Natural killer cell (primary cell): ENCODE data around the gene APBA2. TPM values are rescaled to one million over a fixed set of nuclear protein-coding genes. Genes with fewer than 3 reads are reported as not detected.

Experiments
- ATAC-seq, 3 donors: fragments of 150-1000 bp in 2 of 3; fragments of 200-7000 bp in 1 of 3; cut with Tn5 transposase; 1 replicate in 1 of 3; 2 replicates in 2 of 3; pipeline ENCODE4 v1.10.0; 2021; ENCODE audit warnings: mild to moderate bottlenecking in 2 of 3, moderate library complexity in 2 of 3
- DNase-seq, 2 donors: peaks; one replicate each; pipeline versions ENCODE4 v3.0.0 to v3.0.0-alpha.2; 2013 to 2021; ENCODE audit warnings: mixed read lengths in 1 of 2
- H3K27ac ChIP-seq: one replicate; pipeline ENCODE4 v1.5.1; 2013; ENCODE audit warnings: mild to moderate bottlenecking, low read length
- H3K27me3 ChIP-seq: one replicate; pipeline ENCODE4 v1.6.1; 2013; ENCODE audit warnings: low read length; ENCODE audit not compliant: control insufficient read depth, insufficient read depth
- H3K36me3 ChIP-seq: one replicate; pipeline ENCODE4 v1.6.1; 2013; ENCODE audit warnings: low read length; ENCODE audit not compliant: control insufficient read depth, insufficient read depth
- H3K4me1 ChIP-seq: one replicate; pipeline ENCODE4 v1.6.1; 2013; ENCODE audit warnings: low read length; ENCODE audit not compliant: control insufficient read depth, insufficient read depth
- H3K4me3 ChIP-seq: one replicate; pipeline ENCODE4 v1.5.1; 2013; ENCODE audit warnings: low read length
- H3K9me3 ChIP-seq: one replicate; pipeline ENCODE4 v1.6.1; 2013; ENCODE audit warnings: low read length; ENCODE audit not compliant: control insufficient read depth, insufficient read depth
- H3K27ac Mint-ChIP-seq, 2 donors: one replicate each; pipeline ENCODE4 v1.8.0; 2022; ENCODE audit warnings: mild to moderate bottlenecking in 2 of 2, mixed read lengths in 2 of 2, moderate library complexity in 1 of 2
- H3K27me3 Mint-ChIP-seq, 2 donors: one replicate each; pipeline ENCODE4 v1.8.0; 2022; ENCODE audit warnings: low read depth in 2 of 2, mixed read lengths in 2 of 2
- H3K36me3 Mint-ChIP-seq: one replicate; pipeline ENCODE4 v1.8.0; 2022; ENCODE audit warnings: mixed read lengths
- H3K4me1 Mint-ChIP-seq, 2 donors: one replicate each; pipeline ENCODE4 v1.8.0; 2022; ENCODE audit warnings: mixed read lengths in 2 of 2
- H3K4me3 Mint-ChIP-seq: one replicate; pipeline ENCODE4 v1.8.0; 2022; ENCODE audit warnings: mild to moderate bottlenecking, moderate library complexity, mixed read lengths
- H3K9me3 Mint-ChIP-seq, 2 donors: one replicate each; pipeline ENCODE4 v1.8.0; 2022; ENCODE audit warnings: mixed read lengths in 2 of 2
- WGBS: methylation state at CpG from one replicate; pipeline ENCODE4 v1.1.7; 2013; ENCODE audit warnings: missing lambda C conversion rate; ENCODE audit not compliant: insufficient coverage; 5-methylcytosine and 5-hydroxymethylcytosine counted together
- intact Hi-C: fragments of 100-400 bp; cut with micrococcal nuclease; formaldehyde crosslinking; loops from one replicate; pipeline ENCODE4 v1.14.2; 2022
- total RNA-seq, 4 donors: library from RNA; stranded (reverse); fragments of 120-200 nt in 1 of 4; gene quantifications; one replicate each; pipeline versions ENCODE4 v1.2.3 to v1.2.4, GENCODE V29; 2013 to 2022
- TF ChIP-seq, protein P1 (sequence below): fragments of 200-600 bp; IDR thresholded peaks from one replicate; pipeline ENCODE4 v1.8.0; 2022; ENCODE audit warnings: antibody characterized with exemption

The APBA2 gene
- total RNA-seq, 3 donors from 2014 or later (not counting 1 experiment from before 2014, with no cell fraction given): 96.4 to 119 (median 97.9) TPM

DNA sequence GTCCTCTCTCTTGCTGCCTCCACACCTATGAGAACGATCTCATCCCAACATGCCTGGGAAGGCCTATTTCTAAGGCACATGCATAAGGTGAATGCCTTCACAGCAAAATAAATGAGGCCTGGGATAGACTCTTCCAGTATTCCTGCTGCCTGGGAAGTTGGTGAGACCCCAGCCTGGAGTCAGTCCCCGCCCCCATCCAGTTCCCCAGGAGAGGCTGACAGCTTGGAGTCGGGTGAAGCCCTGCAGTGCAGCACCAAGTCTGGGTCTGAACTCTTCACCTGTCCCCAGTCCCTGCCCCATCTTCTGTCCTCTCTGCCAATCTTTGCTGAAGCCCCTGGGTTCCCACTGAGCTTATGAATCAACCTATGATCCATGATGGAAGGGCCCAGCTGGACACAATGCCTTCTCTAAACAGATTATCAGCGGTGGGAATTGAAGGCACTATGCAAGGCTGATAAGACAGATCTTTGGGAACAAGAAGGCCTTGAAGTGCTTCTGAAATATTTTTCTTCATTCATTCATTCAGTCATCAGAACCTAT lies 10.2 kb upstream of the APBA2 start:
- Mint-ChIP-seq H3K36me3 (no peaks in the 10 kb centered on the region), H3K4me1 (no peaks in the 10 kb centered on the region), H3K9me3 (no peaks in the 10 kb centered on the region), H3K4me3 (no peak overlapping the region), H3K27me3 (peaks cover 0 to 3% of the 10 kb centered on the region in 2 donors), H3K27ac (no peak overlapping the region)
- H3K27ac ChIP-seq: no peak overlapping the region
- H3K9me3 ChIP-seq: no peaks in the 10 kb centered on the region
- H3K27me3 ChIP-seq: no peaks in the 10 kb centered on the region
- WGBS: 93% methylated on average over 4 of the region's 4 CpGs
- intact Hi-C loops: no loop called here
- no peak overlapping the region for H3K4me3 ChIP-seq
- H3K4me1 ChIP-seq: no peaks in the 10 kb centered on the region
- H3K36me3 ChIP-seq: no peaks in the 10 kb centered on the region
- DNase-seq: no peak
- no peak for ATAC-seq
- TF ChIP-seq, protein P1, sequence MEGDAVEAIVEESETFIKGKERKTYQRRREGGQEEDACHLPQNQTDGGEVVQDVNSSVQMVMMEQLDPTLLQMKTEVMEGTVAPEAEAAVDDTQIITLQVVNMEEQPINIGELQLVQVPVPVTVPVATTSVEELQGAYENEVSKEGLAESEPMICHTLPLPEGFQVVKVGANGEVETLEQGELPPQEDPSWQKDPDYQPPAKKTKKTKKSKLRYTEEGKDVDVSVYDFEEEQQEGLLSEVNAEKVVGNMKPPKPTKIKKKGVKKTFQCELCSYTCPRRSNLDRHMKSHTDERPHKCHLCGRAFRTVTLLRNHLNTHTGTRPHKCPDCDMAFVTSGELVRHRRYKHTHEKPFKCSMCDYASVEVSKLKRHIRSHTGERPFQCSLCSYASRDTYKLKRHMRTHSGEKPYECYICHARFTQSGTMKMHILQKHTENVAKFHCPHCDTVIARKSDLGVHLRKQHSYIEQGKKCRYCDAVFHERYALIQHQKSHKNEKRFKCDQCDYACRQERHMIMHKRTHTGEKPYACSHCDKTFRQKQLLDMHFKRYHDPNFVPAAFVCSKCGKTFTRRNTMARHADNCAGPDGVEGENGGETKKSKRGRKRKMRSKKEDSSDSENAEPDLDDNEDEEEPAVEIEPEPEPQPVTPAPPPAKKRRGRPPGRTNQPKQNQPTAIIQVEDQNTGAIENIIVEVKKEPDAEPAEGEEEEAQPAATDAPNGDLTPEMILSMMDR: no peak

DNA sequence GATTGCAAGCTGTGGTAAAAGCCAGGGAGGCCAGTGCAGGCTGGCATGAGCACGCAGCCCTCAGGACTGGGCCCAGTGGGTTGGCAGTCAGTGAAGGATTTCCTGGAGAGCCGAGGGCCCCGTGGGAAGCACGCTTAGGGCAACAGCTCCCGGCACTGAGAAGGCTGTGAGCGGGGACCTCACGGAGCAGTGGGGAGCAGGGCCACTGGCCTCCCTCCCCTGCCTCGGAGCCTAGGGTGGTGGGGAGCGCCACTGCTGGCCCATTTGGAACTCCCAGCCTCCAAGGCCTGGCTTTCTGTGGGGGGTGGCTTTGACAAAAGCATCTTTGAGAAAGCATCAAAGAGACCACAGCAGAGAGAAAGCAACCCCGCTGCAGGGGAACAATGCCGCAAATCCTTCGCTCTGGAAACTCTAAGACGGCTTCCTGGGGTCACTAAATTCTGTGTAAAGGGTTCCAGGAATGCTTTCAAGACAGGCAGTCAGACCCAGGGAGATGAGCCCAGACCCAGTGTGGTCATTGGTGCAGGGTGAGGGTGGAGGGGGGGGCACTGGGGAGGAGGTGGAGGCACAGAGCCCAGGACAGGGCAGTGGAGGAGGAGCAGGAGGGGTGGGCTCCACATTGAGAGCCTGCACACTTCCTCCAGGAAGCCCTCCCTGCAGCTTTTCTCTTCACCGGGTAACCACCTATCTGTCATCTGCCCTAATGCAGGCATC lies 9.5 kb upstream of the APBA2 start:
- ATAC-seq (no peak), DNase-seq (peak in 1 of 2 donors; percentile 42)
- Mint-ChIP-seq H3K36me3 (no peaks in the 10 kb centered on the region), H3K9me3 (no peaks in the 10 kb centered on the region), H3K4me3 (no peak overlapping the region), H3K27ac (no peak overlapping the region), H3K27me3 (peaks cover 0 to 3% of the 10 kb centered on the region in 2 donors), H3K4me1 (no peaks in the 10 kb centered on the region)
- H3K9me3 ChIP-seq: no peaks in the 10 kb centered on the region
- intact Hi-C loops: no loop called here
- no peak overlapping the region for H3K27ac ChIP-seq
- TF ChIP-seq, protein P1: no peak
- H3K4me1 ChIP-seq: no peaks in the 10 kb centered on the region
- H3K4me3 ChIP-seq: no peak overlapping the region
- H3K27me3 ChIP-seq: no peaks in the 10 kb centered on the region
- WGBS: 86% methylated on average over 14 of the region's 14 CpGs
- no peaks in the 10 kb centered on the region for H3K36me3 ChIP-seq

DNA sequence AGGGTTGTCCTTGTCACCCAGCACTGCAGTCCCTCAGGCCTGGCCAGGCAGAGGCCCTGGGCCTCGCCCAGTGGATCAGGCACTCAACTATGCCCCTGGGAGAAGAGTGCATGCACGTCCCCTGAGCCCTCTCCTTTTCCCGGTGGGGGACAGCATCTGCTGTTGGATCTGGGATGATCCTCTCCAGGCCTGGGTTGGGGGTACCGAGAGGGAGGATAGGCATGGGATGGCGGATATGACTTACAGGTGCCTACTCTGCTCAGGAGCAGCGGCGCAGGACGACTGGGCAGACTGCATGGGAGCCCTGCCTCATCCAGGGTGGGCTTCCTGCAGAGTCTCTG lies 9.0 kb upstream of the APBA2 start:
- intact Hi-C loops: no loop called here
- no peak overlapping the region for H3K4me3 ChIP-seq
- H3K9me3 Mint-ChIP-seq: no peaks in the 10 kb centered on the region
- H3K27ac Mint-ChIP-seq: no peak overlapping the region
- no peaks in the 10 kb centered on the region for H3K4me1 Mint-ChIP-seq
- H3K36me3 ChIP-seq: no peaks in the 10 kb centered on the region
- DNase-seq (no peak), ATAC-seq (no peak)
- TF ChIP-seq, protein P1: no peak
- no peaks in the 10 kb centered on the region for H3K36me3 Mint-ChIP-seq
- H3K27ac ChIP-seq: no peak overlapping the region
- no peak overlapping the region for H3K4me3 Mint-ChIP-seq
- H3K9me3 ChIP-seq: no peaks in the 10 kb centered on the region
- peaks cover 0 to 3% of the 10 kb centered on the region in 2 donors for H3K27me3 Mint-ChIP-seq
- H3K4me1 ChIP-seq: no peaks in the 10 kb centered on the region
- 94% methylated on average over 8 of the region's 8 CpGs for WGBS
- no peaks in the 10 kb centered on the region for H3K27me3 ChIP-seq

DNA sequence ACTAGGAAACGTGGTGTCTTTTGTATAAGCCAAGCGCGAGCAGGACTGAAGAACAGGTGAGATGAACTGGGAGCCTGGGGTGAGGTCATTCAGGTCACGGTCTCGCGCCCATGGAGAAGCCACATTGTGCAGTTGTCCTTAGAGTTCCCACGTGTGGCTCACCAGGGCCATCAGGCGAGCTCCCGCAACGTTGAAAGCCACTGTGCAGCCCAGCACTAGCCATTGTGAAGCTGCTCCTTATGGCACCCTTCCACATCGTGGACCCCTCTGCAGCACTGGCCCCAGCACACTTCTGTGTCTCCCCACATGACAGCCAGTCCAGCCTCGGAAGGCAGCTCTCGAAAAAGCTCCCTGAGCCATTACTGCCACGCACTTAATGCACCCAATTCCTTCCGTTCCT lies 7.6 kb upstream of the APBA2 start:
- peaks cover 0 to 3% of the 10 kb centered on the region in 2 donors for H3K27me3 Mint-ChIP-seq
- DNase-seq (no peak), ATAC-seq (no peak)
- Histone ChIP-seq H3K4me3 (no peak overlapping the region), H3K9me3 (no peaks in the 10 kb centered on the region), H3K4me1 (no peaks in the 10 kb centered on the region), H3K27me3 (no peaks in the 10 kb centered on the region), H3K36me3 (no peaks in the 10 kb centered on the region), H3K27ac (no peak overlapping the region)
- no peaks in the 10 kb centered on the region for H3K9me3 Mint-ChIP-seq
- H3K27ac Mint-ChIP-seq: no peak overlapping the region
- H3K4me3 Mint-ChIP-seq: no peak overlapping the region
- intact Hi-C loops: no loop called here
- H3K4me1 Mint-ChIP-seq: no peaks in the 10 kb centered on the region
- TF ChIP-seq, protein P1: no peak
- 89% methylated on average over 15 of the region's 15 CpGs for WGBS
- no peaks in the 10 kb centered on the region for H3K36me3 Mint-ChIP-seq
